Adrenal gland (tissue), 5 donors: ENCODE data around the gene FURIN.

ENCODE experiments used
- POLR2A ChIP-seq, 2 donors: fragments of 450-650 bp; IDR thresholded peaks; one replicate each; pipeline ENCODE4 v1.6.1; 2017; ENCODE audit warnings: antibody characterized with exemption in 2 of 2, mild to moderate bottlenecking in 2 of 2, moderate library complexity in 1 of 2
- TF ChIP-seq, protein P1 (sequence below), 6 experiments: fragments of 450-650 bp in 4 of 6; fragments of 200-600 bp in 2 of 6; sonication (generic) in 1 of 6; IDR thresholded peaks; 1 replicate in 5 of 6; 2 replicates in 1 of 6; pipeline versions ENCODE4 v1.5.1 to v1.8.0; 2016 to 2021; ENCODE audit warnings: antibody characterized with exemption in 6 of 6, mild to moderate bottlenecking in 2 of 6, moderate library complexity in 1 of 6
- donor health status: DM: no; HTN: no; CAD: no.

DNA sequence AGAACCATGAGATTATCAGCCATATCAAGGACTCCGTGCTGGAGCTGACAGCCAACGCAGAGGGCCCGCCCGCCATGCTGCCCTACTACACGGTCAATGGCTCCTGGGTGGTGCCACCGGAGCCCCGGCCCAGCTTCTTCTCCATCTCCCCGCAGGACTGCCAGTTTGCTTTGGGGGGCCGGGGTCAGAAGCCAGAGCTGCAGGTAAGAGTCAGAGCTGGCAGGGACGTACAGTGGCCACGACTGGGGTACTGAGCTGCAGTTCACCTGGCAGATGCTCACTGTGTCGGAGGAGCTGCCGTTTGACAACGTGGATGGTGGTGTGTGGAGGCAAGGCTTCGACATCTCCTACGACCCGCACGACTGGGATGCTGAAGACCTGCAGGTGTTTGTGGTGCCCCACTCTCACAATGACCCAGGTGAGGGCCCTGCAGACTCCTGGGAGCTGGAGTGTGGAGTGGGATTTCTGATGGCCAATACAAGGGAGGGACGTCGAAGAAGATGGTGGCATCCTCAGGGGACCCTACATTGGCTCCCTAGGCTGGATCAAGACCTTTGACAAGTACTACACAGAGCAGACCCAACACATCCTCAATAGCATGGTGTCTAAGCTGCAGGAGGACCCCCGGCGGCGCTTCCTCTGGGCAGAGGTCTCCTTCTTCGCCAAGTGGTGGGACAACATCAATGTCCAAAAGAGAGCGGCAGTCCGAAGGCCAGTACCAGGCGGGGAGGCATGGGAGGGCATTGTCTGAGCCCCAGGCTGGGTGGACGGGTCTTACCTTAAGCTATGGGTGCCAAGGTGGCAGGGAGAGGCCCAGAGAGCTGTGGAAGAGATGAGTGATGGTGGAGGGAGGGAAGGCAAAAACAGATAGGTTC, 37.2 kb downstream of the FURIN start:
- TF ChIP-seq, protein P1, sequence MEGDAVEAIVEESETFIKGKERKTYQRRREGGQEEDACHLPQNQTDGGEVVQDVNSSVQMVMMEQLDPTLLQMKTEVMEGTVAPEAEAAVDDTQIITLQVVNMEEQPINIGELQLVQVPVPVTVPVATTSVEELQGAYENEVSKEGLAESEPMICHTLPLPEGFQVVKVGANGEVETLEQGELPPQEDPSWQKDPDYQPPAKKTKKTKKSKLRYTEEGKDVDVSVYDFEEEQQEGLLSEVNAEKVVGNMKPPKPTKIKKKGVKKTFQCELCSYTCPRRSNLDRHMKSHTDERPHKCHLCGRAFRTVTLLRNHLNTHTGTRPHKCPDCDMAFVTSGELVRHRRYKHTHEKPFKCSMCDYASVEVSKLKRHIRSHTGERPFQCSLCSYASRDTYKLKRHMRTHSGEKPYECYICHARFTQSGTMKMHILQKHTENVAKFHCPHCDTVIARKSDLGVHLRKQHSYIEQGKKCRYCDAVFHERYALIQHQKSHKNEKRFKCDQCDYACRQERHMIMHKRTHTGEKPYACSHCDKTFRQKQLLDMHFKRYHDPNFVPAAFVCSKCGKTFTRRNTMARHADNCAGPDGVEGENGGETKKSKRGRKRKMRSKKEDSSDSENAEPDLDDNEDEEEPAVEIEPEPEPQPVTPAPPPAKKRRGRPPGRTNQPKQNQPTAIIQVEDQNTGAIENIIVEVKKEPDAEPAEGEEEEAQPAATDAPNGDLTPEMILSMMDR (IDR thresholded peaks at IDR 0.05) = no peak
- no peak for TF ChIP-seq POLR2A (IDR thresholded peaks at IDR 0.05)
